Cerebellar cortex (tissue), 1 donor: ENCODE results near the gene SETBP1.

Source experiments
- DNase-seq: peaks from one replicate; pipeline ENCODE4 v3.0.0-alpha.2; 2015; ENCODE audit warnings: low spot score

SETBP1 gene

GRCh38 chr18:44731530-44732237 lies 51.0 kb downstream of the SETBP1 start:
- no peak for DNase-seq

- DNase-seq = no peak
Observed at GRCh38 chr18:44732238-44732563, 51.5 kb downstream of the SETBP1 start.

GRCh38 chr18:44732599-44732998 lies 51.9 kb downstream of the SETBP1 start:
- DNase-seq = peak; percentile 31

- DNase-seq = peak; percentile 69
Observed at GRCh38 chr18:44733069-44733753, 52.5 kb downstream of the SETBP1 start.

GRCh38 chr18:44733754-44734465 lies 53.2 kb downstream of the SETBP1 start:
- DNase-seq = no peak

- no peak for DNase-seq
Observed at GRCh38 chr18:44735096-44735495, 54.4 kb downstream of the SETBP1 start.

GRCh38 chr18:44736664-44737380 lies 56.1 kb downstream of the SETBP1 start:
- no peak for DNase-seq

- no peak for DNase-seq
Observed at GRCh38 chr18:44737623-44738022, 56.9 kb downstream of the SETBP1 start.

- DNase-seq = no peak
Observed at GRCh38 chr18:44740000-44740399, 59.3 kb downstream of the SETBP1 start.

GRCh38 chr18:44741085-44741484 lies 60.4 kb downstream of the SETBP1 start:
- DNase-seq = no peak

GRCh38 chr18:44741511-44741910 lies 60.8 kb downstream of the SETBP1 start:
- peak; percentile 25 for DNase-seq

- no peak for DNase-seq
Observed at GRCh38 chr18:44742126-44742525, 61.4 kb downstream of the SETBP1 start.

- peak; percentile 97 for DNase-seq
Observed at GRCh38 chr18:44742718-44743311, 62.1 kb downstream of the SETBP1 start.

- DNase-seq = peak; percentile 68
Observed at GRCh38 chr18:44743631-44744030, 62.9 kb downstream of the SETBP1 start.

- DNase-seq = peak; percentile 36
Observed at GRCh38 chr18:44744161-44745121, 63.8 kb downstream of the SETBP1 start.

GRCh38 chr18:44747157-44747556 lies 66.5 kb downstream of the SETBP1 start:
- DNase-seq = no peak

GRCh38 chr18:44748582-44748981 lies 67.9 kb downstream of the SETBP1 start:
- no peak for DNase-seq

- DNase-seq = no peak
Observed at GRCh38 chr18:44750774-44751173, 70.1 kb downstream of the SETBP1 start.

GRCh38 chr18:44754567-44754966 lies 73.9 kb downstream of the SETBP1 start:
- DNase-seq = no peak

- DNase-seq = no peak
Observed at GRCh38 chr18:44758861-44759631, 78.4 kb downstream of the SETBP1 start.
